HG02588 (cell line): ENCODE data around the gene TEKT1.

Experiments used
- ATAC-seq: cut with Tn5 transposase; IDR thresholded peaks from one replicate; pipeline ENCODE4 v1.9.1; 2021; ENCODE audit warnings: mild to moderate bottlenecking, moderate library complexity; ENCODE audit not compliant: unreplicated experiment

TEKT1 gene

GRCh38 chr17:6768447-6768846 is 63.1 kb downstream of the TEKT1 start:
- no peak for ATAC-seq

- no peak for ATAC-seq
These were observed 69.8 kb downstream of the TEKT1 start for GRCh38 chr17:6761779-6762178.

GRCh38 chr17:6757747-6758146 is 73.8 kb downstream of the TEKT1 start:
- ATAC-seq = no peak

GRCh38 chr17:6756425-6757031 is 75.0 kb downstream of the TEKT1 start:
- no peak for ATAC-seq

- no peak for ATAC-seq
These were observed 75.8 kb downstream of the TEKT1 start, which contains the start of gene XAF1 for GRCh38 chr17:6755731-6756184. Gene XAF1, plus strand, starts transcription at chr17:6756046. Its CDS starts 33 bp downstream, at chr17:6756079.

- no peak for ATAC-seq
These were observed 76.2 kb downstream of the TEKT1 start for GRCh38 chr17:6755281-6755680.

- no peak for ATAC-seq
These were observed 78.0 kb downstream of the TEKT1 start for GRCh38 chr17:6753546-6753945.

- no peak for ATAC-seq
These were observed 78.5 kb downstream of the TEKT1 start for GRCh38 chr17:6753006-6753445.

- no peak for ATAC-seq
These were observed 79.2 kb downstream of the TEKT1 start for GRCh38 chr17:6752068-6752909.

- no peak for ATAC-seq
These were observed 82.0 kb downstream of the TEKT1 start for GRCh38 chr17:6749519-6749918.

- ATAC-seq = no peak
These were observed 82.9 kb downstream of the TEKT1 start for GRCh38 chr17:6748617-6749016.
